Loucy (cell line): ENCODE measurements around the gene ANKRD10.

Experiments
- H2AFZ ChIP-seq: fragments of 200-600 bp; sonication (generic); 2 replicates; pipeline ENCODE4 v1.6.0; 2016; ENCODE audit warnings: antibody characterized with exemption, mild to moderate bottlenecking, low read length, moderate library complexity
- H3F3A ChIP-seq: fragments of 200-600 bp; 2 replicates; pipeline ENCODE4 v1.6.0; 2016; ENCODE audit warnings: antibody characterized with exemption, low read depth, mild to moderate bottlenecking
- H3K27me3 ChIP-seq: fragments of 200-600 bp; sonication (generic); 2 replicates; pipeline ENCODE4 v1.6.1; 2014; ENCODE audit warnings: low read length, mild to moderate bottlenecking; ENCODE audit not compliant: insufficient read depth, poor library complexity, severe bottlenecking
- H3K36me3 ChIP-seq: fragments of 200-600 bp; sonication (generic); 2 replicates; pipeline ENCODE4 v1.6.1; 2016; ENCODE audit warnings: low read length; ENCODE audit not compliant: insufficient read depth
- H3K4me1 ChIP-seq: fragments of 200-600 bp; sonication (generic); 2 replicates; pipeline ENCODE4 v1.5.1; 2014; ENCODE audit warnings: low read length, mild to moderate bottlenecking; ENCODE audit not compliant: insufficient read depth, poor library complexity, severe bottlenecking
- H3K4me2 ChIP-seq: fragments of 200-600 bp; sonication (generic); 2 replicates; pipeline ENCODE4 v1.6.0; 2014; ENCODE audit warnings: antibody characterized with exemption, low read length, low read depth, mild to moderate bottlenecking; ENCODE audit not compliant: poor library complexity, severe bottlenecking
- H3K4me3 ChIP-seq: fragments of 200-600 bp; sonication (generic); 2 replicates; pipeline ENCODE4 v1.5.1; 2014; ENCODE audit warnings: low read length, mild to moderate bottlenecking, mixed read lengths; ENCODE audit not compliant: poor library complexity, severe bottlenecking
- H3K79me2 ChIP-seq: fragments of 200-600 bp; sonication (generic); 2 replicates; pipeline ENCODE4 v1.6.1; 2014; ENCODE audit warnings: low read length; ENCODE audit not compliant: insufficient read depth
- H3K9ac ChIP-seq: fragments of 200-600 bp; sonication (generic); 2 replicates; pipeline ENCODE4 v1.6.0; 2014; ENCODE audit warnings: mild to moderate bottlenecking, low read depth, low read length, moderate library complexity; ENCODE audit not compliant: poor library complexity, severe bottlenecking
- H3K9me2 ChIP-seq: fragments of 200-600 bp; sonication (generic); replicated peaks from 2 replicates; pipeline ENCODE4 v1.6.1; 2016; ENCODE audit warnings: low read depth, low read length, mixed read lengths
- H3K9me3 ChIP-seq: fragments of 200-600 bp; sonication (generic); 2 replicates; pipeline ENCODE4 v1.6.1; 2014; ENCODE audit warnings: mild to moderate bottlenecking, antibody characterized with exemption, low read length, low read depth; ENCODE audit not compliant: insufficient read depth
- H4K20me1 ChIP-seq: fragments of 200-600 bp; sonication (generic); 2 replicates; pipeline ENCODE4 v1.6.0; 2014; ENCODE audit warnings: antibody characterized with exemption, low read length, mild to moderate bottlenecking; ENCODE audit not compliant: insufficient read depth, poor library complexity, severe bottlenecking
- CTCF ChIP-seq: fragments of 200-600 bp; sonication (generic); conservative IDR thresholded peaks from 2 replicates; pipeline ENCODE4 v1.5.1; 2014; ENCODE audit warnings: mild to moderate bottlenecking, antibody characterized with exemption, low read length
- EZH2phosphoT487 ChIP-seq: fragments of 200-600 bp; IDR thresholded peaks from 2 replicates; pipeline ENCODE4 v1.6.1; 2018; ENCODE audit warnings: antibody characterized with exemption, mild to moderate bottlenecking, moderate library complexity, borderline replicate concordance

Gene ANKRD10

GRCh38 chr13:110869805-110870706 is 44.8 kb downstream of the ANKRD10 start:
- H3K27me3 ChIP-seq = no peaks in the 10 kb centered on the region
- H3K79me2 ChIP-seq = no peaks in the 10 kb centered on the region
- H4K20me1 ChIP-seq = no peaks in the 10 kb centered on the region
- no peaks in the 10 kb centered on the region for H3K9me3 ChIP-seq
- no peaks in the 10 kb centered on the region for H3F3A ChIP-seq
- H3K36me3 ChIP-seq = no peaks in the 10 kb centered on the region
- H2AFZ ChIP-seq = no peak overlapping the region
- H3K9ac ChIP-seq = no peak overlapping the region
- no peaks in the 10 kb centered on the region for H3K9me2 ChIP-seq
- TF ChIP-seq CTCF (no peak), EZH2phosphoT487 (no peak)
- no peak overlapping the region for H3K4me3 ChIP-seq
- no peak overlapping the region for H3K4me2 ChIP-seq
- H3K4me1 ChIP-seq = peaks cover 4% of the 10 kb centered on the region

- H3K4me1 ChIP-seq = no peaks in the 10 kb centered on the region
- TF ChIP-seq CTCF (no peak), EZH2phosphoT487 (no peak)
- H2AFZ ChIP-seq = no peak overlapping the region
- H3K4me3 ChIP-seq = no peak overlapping the region
- H3K9me3 ChIP-seq = no peaks in the 10 kb centered on the region
- no peaks in the 10 kb centered on the region for H4K20me1 ChIP-seq
- H3K27me3 ChIP-seq = no peaks in the 10 kb centered on the region
- H3K4me2 ChIP-seq = no peak overlapping the region
- no peaks in the 10 kb centered on the region for H3K79me2 ChIP-seq
- H3K36me3 ChIP-seq = no peaks in the 10 kb centered on the region
- H3F3A ChIP-seq = no peaks in the 10 kb centered on the region
- H3K9ac ChIP-seq = no peak overlapping the region
- H3K9me2 ChIP-seq = no peaks in the 10 kb centered on the region
Measured at GRCh38 chr13:110869231-110869804, 45.6 kb downstream of the ANKRD10 start.

GRCh38 chr13:110868720-110869119 is 46.1 kb downstream of the ANKRD10 start:
- no peak overlapping the region for H3K4me3 ChIP-seq
- H4K20me1 ChIP-seq = no peaks in the 10 kb centered on the region
- no peaks in the 10 kb centered on the region for H3F3A ChIP-seq
- H2AFZ ChIP-seq = no peak overlapping the region
- H3K9me3 ChIP-seq = no peaks in the 10 kb centered on the region
- no peaks in the 10 kb centered on the region for H3K79me2 ChIP-seq
- no peaks in the 10 kb centered on the region for H3K27me3 ChIP-seq
- no peak for TF ChIP-seq CTCF
- no peak for TF ChIP-seq EZH2phosphoT487
- no peak overlapping the region for H3K4me2 ChIP-seq
- H3K4me1 ChIP-seq = no peaks in the 10 kb centered on the region
- H3K36me3 ChIP-seq = no peaks in the 10 kb centered on the region
- no peaks in the 10 kb centered on the region for H3K9me2 ChIP-seq
- no peak overlapping the region for H3K9ac ChIP-seq
